Kidney tubule cell (primary cell): ENCODE data around the gene COMMD4.
"Not testable (repeated sequence)": the region's sequence is repeated elsewhere in the genome, so short reads cannot be mapped to it uniquely, and the experiment has no call there.

Experiments used
- DNase-seq: peaks from one replicate; pipeline ENCODE4 v3.0.0-alpha.2; 2018; ENCODE audit warnings: low spot score

Gene COMMD4

GRCh38 chr15:75383986-75384385 lies 48.1 kb downstream of the COMMD4 start:
- not testable (repeated sequence) for DNase-seq
